ENCODE data around the gene CCL4. TPM values are rescaled to one million over a fixed set of nuclear protein-coding genes. Genes with fewer than 3 reads are reported as not detected.

CCL4 gene
- total and polyA plus RNA-seq, 5 experiments from 2014 or later = 2.9 to 219 (median 3.9) TPM

GRCh38 chr17:36124879-36125824 is 21.5 kb downstream of the CCL4 start:
- Mint-ChIP-seq H3K9me3 (peaks cover 0 to 27% (median 14%) of the 10 kb centered on the region in 9 donors), H3K27ac (no peak overlapping the region), H3K27me3 (peaks cover 0 to 12% (median 6%) of the 10 kb centered on the region in 5 donors), H3K4me3 (no peak overlapping the region), H3K36me3 (peaks cover 0 to 8% (median 4%) of the 10 kb centered on the region in 3 donors), H3K4me1 (peaks cover 0 to 31% (median 4%) of the 10 kb centered on the region in 4 donors)
- POLR2A ChIA-PET = no interaction called here
- no peak for ATAC-seq
- DNase-seq = no peak

GRCh38 chr17:36127199-36127893 is 23.7 kb downstream of the CCL4 start:
- Mint-ChIP-seq H3K27ac (peak overlapping the region in 3 of 10 donors; percentile 31 to 40 (median 39)), H3K4me3 (no peak overlapping the region), H3K4me1 (peaks cover 0 to 45% (median 4%) of the 10 kb centered on the region in 4 donors), H3K9me3 (peaks cover 0 to 24% (median 14%) of the 10 kb centered on the region in 9 donors), H3K36me3 (peaks cover 0 to 8% (median 4%) of the 10 kb centered on the region in 3 donors), H3K27me3 (peaks cover 0 to 9% (median 4%) of the 10 kb centered on the region in 5 donors)
- no peak for ATAC-seq
- no peak for DNase-seq
- POLR2A ChIA-PET = no interaction called here

- Mint-ChIP-seq H3K4me1 (peaks cover 0 to 50% (median 4%) of the 10 kb centered on the region in 4 donors), H3K9me3 (peaks cover 0 to 24% (median 14%) of the 10 kb centered on the region in 9 donors), H3K36me3 (peaks cover 0 to 8% (median 4%) of the 10 kb centered on the region in 3 donors), H3K27me3 (peaks cover 0 to 9% (median 4%) of the 10 kb centered on the region in 5 donors), H3K4me3 (no peak overlapping the region), H3K27ac (peak overlapping the region in 1 of 10 donors; percentile 39)
- DNase-seq = no peak
- no peak for ATAC-seq
- POLR2A ChIA-PET = no interaction called here
Measured at GRCh38 chr17:36127911-36128310, 24.3 kb downstream of the CCL4 start.

- peaks cover 0 to 24% (median 14%) of the 10 kb centered on the region in 9 donors for H3K9me3 Mint-ChIP-seq
- peaks cover 0 to 54% (median 4%) of the 10 kb centered on the region in 4 donors for H3K4me1 Mint-ChIP-seq
- H3K36me3 Mint-ChIP-seq = peaks cover 0 to 8% (median 4%) of the 10 kb centered on the region in 3 donors
- H3K27me3 Mint-ChIP-seq = peaks cover 0 to 9% (median 4%) of the 10 kb centered on the region in 5 donors
- ATAC-seq = no peak
- no peak overlapping the region for H3K4me3 Mint-ChIP-seq
- no peak for DNase-seq
- POLR2A ChIA-PET = no interaction called here
- H3K27ac Mint-ChIP-seq = peak overlapping the region in 1 of 10 donors; percentile 39
Measured at GRCh38 chr17:36128411-36128978, 24.9 kb downstream of the CCL4 start.

GRCh38 chr17:36129616-36130015 is 26.0 kb downstream of the CCL4 start:
- no peak overlapping the region for H3K4me3 Mint-ChIP-seq
- peaks cover 0 to 24% (median 14%) of the 10 kb centered on the region in 9 donors for H3K9me3 Mint-ChIP-seq
- no peak for ATAC-seq
- H3K27ac Mint-ChIP-seq = no peak overlapping the region
- peaks cover 0 to 8% (median 4%) of the 10 kb centered on the region in 3 donors for H3K36me3 Mint-ChIP-seq
- peaks cover 0 to 54% (median 4%) of the 10 kb centered on the region in 4 donors for H3K4me1 Mint-ChIP-seq
- H3K27me3 Mint-ChIP-seq = peaks cover 0 to 13% (median 4%) of the 10 kb centered on the region in 5 donors
- POLR2A ChIA-PET = no interaction called here
- no peak for DNase-seq

- DNase-seq = no peak
- Mint-ChIP-seq H3K9me3 (peaks cover 0 to 20% (median 13%) of the 10 kb centered on the region in 9 donors), H3K4me3 (no peak overlapping the region), H3K27ac (no peak overlapping the region), H3K27me3 (peaks cover 0 to 15% (median 6%) of the 10 kb centered on the region in 5 donors), H3K36me3 (peaks cover 0 to 8% (median 4%) of the 10 kb centered on the region in 3 donors), H3K4me1 (peaks cover 0 to 58% (median 4%) of the 10 kb centered on the region in 4 donors)
- POLR2A ChIA-PET = no interaction called here
- ATAC-seq = no peak
Measured at GRCh38 chr17:36130346-36130745, 26.7 kb downstream of the CCL4 start.

- H3K27me3 Mint-ChIP-seq = peaks cover 0 to 13% (median 10%) of the 10 kb centered on the region in 5 donors
- ATAC-seq (no peak), DNase-seq (no peak)
- H3K4me1 Mint-ChIP-seq = peaks cover 0 to 65% (median 4%) of the 10 kb centered on the region in 4 donors
- no peak overlapping the region for H3K27ac Mint-ChIP-seq
- H3K4me3 Mint-ChIP-seq = no peak overlapping the region
- H3K36me3 Mint-ChIP-seq = no peaks in the 10 kb centered on the region
- peaks cover 0 to 9% (median 2%) of the 10 kb centered on the region in 9 donors for H3K9me3 Mint-ChIP-seq
- POLR2A ChIA-PET = no interaction called here
Measured at GRCh38 chr17:36131421-36131820, 27.8 kb downstream of the CCL4 start.

GRCh38 chr17:36131931-36132330 is 28.3 kb downstream of the CCL4 start:
- POLR2A ChIA-PET = no interaction called here
- H3K4me1 Mint-ChIP-seq = peaks cover 0 to 61% (median 4%) of the 10 kb centered on the region in 4 donors
- peaks cover 0 to 4% (median 0%) of the 10 kb centered on the region in 9 donors for H3K9me3 Mint-ChIP-seq
- no peaks in the 10 kb centered on the region for H3K36me3 Mint-ChIP-seq
- DNase-seq (no peak), ATAC-seq (no peak)
- peaks cover 0 to 14% (median 9%) of the 10 kb centered on the region in 5 donors for H3K27me3 Mint-ChIP-seq
- H3K27ac Mint-ChIP-seq = no peak overlapping the region
- H3K4me3 Mint-ChIP-seq = no peak overlapping the region

- no peaks in the 10 kb centered on the region for H3K36me3 Mint-ChIP-seq
- peaks cover 0 to 56% (median 2%) of the 10 kb centered on the region in 4 donors for H3K4me1 Mint-ChIP-seq
- POLR2A ChIA-PET = no interaction called here
- DNase-seq (no peak), ATAC-seq (no peak)
- H3K27ac Mint-ChIP-seq = no peak overlapping the region
- peaks cover 0 to 3% (median 0%) of the 10 kb centered on the region in 9 donors for H3K9me3 Mint-ChIP-seq
- H3K27me3 Mint-ChIP-seq = peaks cover 3 to 18% (median 10%) of the 10 kb centered on the region in 5 donors
- no peak overlapping the region for H3K4me3 Mint-ChIP-seq
Measured at GRCh38 chr17:36132421-36132831, 28.8 kb downstream of the CCL4 start.

- POLR2A ChIA-PET = no interaction called here
- H3K4me3 Mint-ChIP-seq = no peak overlapping the region
- peaks cover 0 to 48% (median 0%) of the 10 kb centered on the region in 4 donors for H3K4me1 Mint-ChIP-seq
- peaks cover 0 to 2% (median 0%) of the 10 kb centered on the region in 9 donors for H3K9me3 Mint-ChIP-seq
- ATAC-seq (no peak), DNase-seq (no peak)
- H3K36me3 Mint-ChIP-seq = no peaks in the 10 kb centered on the region
- H3K27ac Mint-ChIP-seq = no peak overlapping the region
- H3K27me3 Mint-ChIP-seq = peaks cover 9 to 20% (median 12%) of the 10 kb centered on the region in 5 donors
Measured at GRCh38 chr17:36133602-36134236, 30.1 kb downstream of the CCL4 start.

- H3K4me3 Mint-ChIP-seq = no peak overlapping the region
- no peak for DNase-seq
- ATAC-seq = no peak
- no peak overlapping the region for H3K27ac Mint-ChIP-seq
- H3K4me1 Mint-ChIP-seq = peaks cover 0 to 36% (median 0%) of the 10 kb centered on the region in 4 donors
- peaks cover 0 to 2% (median 0%) of the 10 kb centered on the region in 9 donors for H3K9me3 Mint-ChIP-seq
- H3K36me3 Mint-ChIP-seq = no peaks in the 10 kb centered on the region
- H3K27me3 Mint-ChIP-seq = peaks cover 7 to 16% (median 12%) of the 10 kb centered on the region in 5 donors
- POLR2A ChIA-PET = no interaction called here
Measured at GRCh38 chr17:36135465-36135864, 31.8 kb downstream of the CCL4 start.

GRCh38 chr17:36136036-36136435 is 32.4 kb downstream of the CCL4 start:
- H3K27me3 Mint-ChIP-seq = peaks cover 7 to 16% (median 12%) of the 10 kb centered on the region in 5 donors
- no peak overlapping the region for H3K4me3 Mint-ChIP-seq
- DNase-seq (no peak), ATAC-seq (no peak)
- peaks cover 0 to 34% (median 0%) of the 10 kb centered on the region in 4 donors for H3K4me1 Mint-ChIP-seq
- no peaks in the 10 kb centered on the region for H3K36me3 Mint-ChIP-seq
- POLR2A ChIA-PET = no interaction called here
- H3K9me3 Mint-ChIP-seq = peaks cover 0 to 2% (median 0%) of the 10 kb centered on the region in 9 donors
- no peak overlapping the region for H3K27ac Mint-ChIP-seq

Measured in naive thymus-derived CD8-positive, alpha-beta T cell (primary cell).